Measurements from ENCODE around the gene THBS1.
A peak's percentile ranks its signal among the peaks of the same experiment; 100 is the strongest.

THBS1 gene

GRCh38 chr15:39625451-39625850 is 44.6 kb downstream of the THBS1 start:
- ChIA-PET POLR2A (no interaction called here), CTCF (interaction anchor here (1.0 kb wide), 2 partner anchors 21 to 133 kb away, joined by 3 read pairs; no protein-coding TSS in a partner anchor)
- Histone ChIP-seq H3K9me3 (ENCODE audit: control extremely low read depth in 1 of 5, control insufficient read depth in 4 of 5, insufficient read depth in 2 of 5, low read depth in 1 of 5, low read length in 4 of 5) (no peaks in the 10 kb centered on the region), H3K36me3 (ENCODE audit: control insufficient read depth in 4 of 4, insufficient read depth in 4 of 4, low read length in 3 of 4) (no peaks in the 10 kb centered on the region), H3K27ac (ENCODE audit: insufficient read depth in 1 of 2, low read depth in 1 of 2, low read length in 2 of 2, poor library complexity in 1 of 2, severe bottlenecking in 2 of 2) (no peak overlapping the region), H3K4me1 (ENCODE audit: control extremely low read depth in 1 of 4, control insufficient read depth in 4 of 4, insufficient read depth in 4 of 4, low read length in 3 of 4) (peaks cover 0 to 41% (median 24%) of the 10 kb centered on the region in 4 experiments), H3K4me3 (ENCODE audit: control insufficient read depth in 1 of 7, extremely low read depth in 1 of 7, insufficient read depth in 4 of 7, low read depth in 2 of 7, low read length in 6 of 7) (no peak overlapping the region), H3K27me3 (replicated peaks in 2 of 5; ENCODE audit: control insufficient read depth in 4 of 5, insufficient read depth in 5 of 5, low read length in 4 of 5) (no peaks in the 10 kb centered on the region)
- DNase-seq, result no peak
- WGBS (ENCODE audit: insufficient coverage), result 94% methylated on average over 4 of the region's 4 CpGs

- no peak for DNase-seq
- H3K4me1 ChIP-seq (ENCODE audit: control extremely low read depth in 1 of 4, control insufficient read depth in 4 of 4, insufficient read depth in 4 of 4, low read length in 3 of 4), result peaks cover 0 to 41% (median 24%) of the 10 kb centered on the region in 4 experiments
- H3K27ac ChIP-seq (ENCODE audit: insufficient read depth in 1 of 2, low read depth in 1 of 2, low read length in 2 of 2, poor library complexity in 1 of 2, severe bottlenecking in 2 of 2), result no peak overlapping the region
- CTCF ChIA-PET, result interaction anchor here (1.0 kb wide), 2 partner anchors 21 to 133 kb away, joined by 3 read pairs; no protein-coding TSS in a partner anchor
- H3K27me3 ChIP-seq (replicated peaks in 2 of 5; ENCODE audit: control insufficient read depth in 4 of 5, insufficient read depth in 5 of 5, low read length in 4 of 5), result no peaks in the 10 kb centered on the region
- H3K4me3 ChIP-seq (ENCODE audit: control insufficient read depth in 1 of 7, extremely low read depth in 1 of 7, insufficient read depth in 4 of 7, low read depth in 2 of 7, low read length in 6 of 7), result no peak overlapping the region
- H3K9me3 ChIP-seq (ENCODE audit: control extremely low read depth in 1 of 5, control insufficient read depth in 4 of 5, insufficient read depth in 2 of 5, low read depth in 1 of 5, low read length in 4 of 5), result no peaks in the 10 kb centered on the region
- POLR2A ChIA-PET, result no interaction called here
- H3K36me3 ChIP-seq (ENCODE audit: control insufficient read depth in 4 of 4, insufficient read depth in 4 of 4, low read length in 3 of 4), result no peaks in the 10 kb centered on the region
These were observed 45.0 kb downstream of the THBS1 start for GRCh38 chr15:39625856-39626255.

- no peaks in the 10 kb centered on the region for H3K36me3 ChIP-seq (ENCODE audit: control insufficient read depth in 4 of 4, insufficient read depth in 4 of 4, low read length in 3 of 4)
- POLR2A ChIA-PET, result no interaction called here
- 100% methylated on average over 3 of the region's 3 CpGs for WGBS (ENCODE audit: insufficient coverage)
- H3K4me3 ChIP-seq (ENCODE audit: control insufficient read depth in 1 of 7, extremely low read depth in 1 of 7, insufficient read depth in 4 of 7, low read depth in 2 of 7, low read length in 6 of 7), result no peak overlapping the region
- no peak for DNase-seq
- no peaks in the 10 kb centered on the region for H3K9me3 ChIP-seq (ENCODE audit: control extremely low read depth in 1 of 5, control insufficient read depth in 4 of 5, insufficient read depth in 2 of 5, low read depth in 1 of 5, low read length in 4 of 5)
- no peaks in the 10 kb centered on the region for H3K27me3 ChIP-seq (replicated peaks in 2 of 5; ENCODE audit: control insufficient read depth in 4 of 5, insufficient read depth in 5 of 5, low read length in 4 of 5)
- H3K4me1 ChIP-seq (ENCODE audit: control extremely low read depth in 1 of 4, control insufficient read depth in 4 of 4, insufficient read depth in 4 of 4, low read length in 3 of 4), result peaks cover 0 to 41% (median 24%) of the 10 kb centered on the region in 4 experiments
- CTCF ChIA-PET, result no interaction called here
- no peak overlapping the region for H3K27ac ChIP-seq (ENCODE audit: insufficient read depth in 1 of 2, low read depth in 1 of 2, low read length in 2 of 2, poor library complexity in 1 of 2, severe bottlenecking in 2 of 2)
These were observed 46.7 kb downstream of the THBS1 start for GRCh38 chr15:39627451-39628143.

GRCh38 chr15:39628144-39628508 is 47.2 kb downstream of the THBS1 start:
- H3K27me3 ChIP-seq (replicated peaks in 2 of 5; ENCODE audit: control insufficient read depth in 4 of 5, insufficient read depth in 5 of 5, low read length in 4 of 5), result no peaks in the 10 kb centered on the region
- 98% methylated on average over 5 of the region's 5 CpGs for WGBS (ENCODE audit: insufficient coverage)
- peaks cover 0 to 41% (median 24%) of the 10 kb centered on the region in 4 experiments for H3K4me1 ChIP-seq (ENCODE audit: control extremely low read depth in 1 of 4, control insufficient read depth in 4 of 4, insufficient read depth in 4 of 4, low read length in 3 of 4)
- no peak for DNase-seq
- H3K36me3 ChIP-seq (ENCODE audit: control insufficient read depth in 4 of 4, insufficient read depth in 4 of 4, low read length in 3 of 4), result no peaks in the 10 kb centered on the region
- no peaks in the 10 kb centered on the region for H3K9me3 ChIP-seq (ENCODE audit: control extremely low read depth in 1 of 5, control insufficient read depth in 4 of 5, insufficient read depth in 2 of 5, low read depth in 1 of 5, low read length in 4 of 5)
- H3K27ac ChIP-seq (ENCODE audit: insufficient read depth in 1 of 2, low read depth in 1 of 2, low read length in 2 of 2, poor library complexity in 1 of 2, severe bottlenecking in 2 of 2), result no peak overlapping the region
- ChIA-PET POLR2A (no interaction called here), CTCF (no interaction called here)
- no peak overlapping the region for H3K4me3 ChIP-seq (ENCODE audit: control insufficient read depth in 1 of 7, extremely low read depth in 1 of 7, insufficient read depth in 4 of 7, low read depth in 2 of 7, low read length in 6 of 7)

GRCh38 chr15:39628546-39629257 is 47.8 kb downstream of the THBS1 start:
- CTCF ChIA-PET, result no interaction called here
- Histone ChIP-seq H3K27ac (ENCODE audit: insufficient read depth in 1 of 2, low read depth in 1 of 2, low read length in 2 of 2, poor library complexity in 1 of 2, severe bottlenecking in 2 of 2) (no peak overlapping the region), H3K9me3 (ENCODE audit: control extremely low read depth in 1 of 5, control insufficient read depth in 4 of 5, insufficient read depth in 2 of 5, low read depth in 1 of 5, low read length in 4 of 5) (no peaks in the 10 kb centered on the region), H3K4me1 (ENCODE audit: control extremely low read depth in 1 of 4, control insufficient read depth in 4 of 4, insufficient read depth in 4 of 4, low read length in 3 of 4) (peaks cover 0 to 35% (median 23%) of the 10 kb centered on the region in 4 experiments), H3K4me3 (ENCODE audit: control insufficient read depth in 1 of 7, extremely low read depth in 1 of 7, insufficient read depth in 4 of 7, low read depth in 2 of 7, low read length in 6 of 7) (no peak overlapping the region), H3K27me3 (replicated peaks in 2 of 5; ENCODE audit: control insufficient read depth in 4 of 5, insufficient read depth in 5 of 5, low read length in 4 of 5) (no peaks in the 10 kb centered on the region), H3K36me3 (ENCODE audit: control insufficient read depth in 4 of 4, insufficient read depth in 4 of 4, low read length in 3 of 4) (no peaks in the 10 kb centered on the region)
- 93% methylated on average over 8 of the region's 9 CpGs for WGBS (ENCODE audit: insufficient coverage)
- no peak for DNase-seq
- POLR2A ChIA-PET, result no interaction called here

- CTCF ChIA-PET, result interaction anchor here (0.7 kb wide), 1 partner anchor 58 kb away, joined by 3 read pairs; no protein-coding TSS in a partner anchor
- DNase-seq, result peak; percentile 25 to 63 (median 48)
- POLR2A ChIA-PET, result interaction anchor here (0.7 kb wide), 1 partner anchor 32 kb away, joined by 4 read pairs; no protein-coding TSS in a partner anchor
- H3K27me3 ChIP-seq (replicated peaks in 2 of 5; ENCODE audit: control insufficient read depth in 4 of 5, insufficient read depth in 5 of 5, low read length in 4 of 5), result no peaks in the 10 kb centered on the region
- no peak overlapping the region for H3K27ac ChIP-seq (ENCODE audit: insufficient read depth in 1 of 2, low read depth in 1 of 2, low read length in 2 of 2, poor library complexity in 1 of 2, severe bottlenecking in 2 of 2)
- H3K4me3 ChIP-seq (ENCODE audit: control insufficient read depth in 1 of 7, extremely low read depth in 1 of 7, insufficient read depth in 4 of 7, low read depth in 2 of 7, low read length in 6 of 7), result no peak overlapping the region
- H3K36me3 ChIP-seq (ENCODE audit: control insufficient read depth in 4 of 4, insufficient read depth in 4 of 4, low read length in 3 of 4), result no peaks in the 10 kb centered on the region
- peaks cover 0 to 28% (median 22%) of the 10 kb centered on the region in 4 experiments for H3K4me1 ChIP-seq (ENCODE audit: control extremely low read depth in 1 of 4, control insufficient read depth in 4 of 4, insufficient read depth in 4 of 4, low read length in 3 of 4)
- 31% methylated on average over 5 of the region's 5 CpGs for WGBS (ENCODE audit: insufficient coverage)
- H3K9me3 ChIP-seq (ENCODE audit: control extremely low read depth in 1 of 5, control insufficient read depth in 4 of 5, insufficient read depth in 2 of 5, low read depth in 1 of 5, low read length in 4 of 5), result no peaks in the 10 kb centered on the region
These were observed 48.5 kb downstream of the THBS1 start for GRCh38 chr15:39629371-39629770.

- no peak overlapping the region for H3K27ac ChIP-seq (ENCODE audit: insufficient read depth in 1 of 2, low read depth in 1 of 2, low read length in 2 of 2, poor library complexity in 1 of 2, severe bottlenecking in 2 of 2)
- H3K27me3 ChIP-seq (replicated peaks in 2 of 5; ENCODE audit: control insufficient read depth in 4 of 5, insufficient read depth in 5 of 5, low read length in 4 of 5), result no peaks in the 10 kb centered on the region
- H3K9me3 ChIP-seq (ENCODE audit: control extremely low read depth in 1 of 5, control insufficient read depth in 4 of 5, insufficient read depth in 2 of 5, low read depth in 1 of 5, low read length in 4 of 5), result no peaks in the 10 kb centered on the region
- DNase-seq, result no peak
- CTCF ChIA-PET, result interaction anchor here (0.7 kb wide), 1 partner anchor 57 kb away, joined by 3 read pairs; no protein-coding TSS in a partner anchor
- H3K36me3 ChIP-seq (ENCODE audit: control insufficient read depth in 4 of 4, insufficient read depth in 4 of 4, low read length in 3 of 4), result no peaks in the 10 kb centered on the region
- no peak overlapping the region for H3K4me3 ChIP-seq (ENCODE audit: control insufficient read depth in 1 of 7, extremely low read depth in 1 of 7, insufficient read depth in 4 of 7, low read depth in 2 of 7, low read length in 6 of 7)
- H3K4me1 ChIP-seq (ENCODE audit: control extremely low read depth in 1 of 4, control insufficient read depth in 4 of 4, insufficient read depth in 4 of 4, low read length in 3 of 4), result peaks cover 0 to 23% (median 16%) of the 10 kb centered on the region in 4 experiments
- WGBS (ENCODE audit: insufficient coverage), result 80% methylated on average over 1 of the region's 3 CpGs
- POLR2A ChIA-PET, result interaction anchor here (0.7 kb wide), 1 partner anchor 31 kb away, joined by 4 read pairs; no protein-coding TSS in a partner anchor
These were observed 49.0 kb downstream of the THBS1 start for GRCh38 chr15:39629906-39630305.
